Nephron (organoid): ENCODE results near the gene NCKAP1.
"Not testable (repeated sequence)": the region's sequence is repeated elsewhere in the genome, so short reads cannot be mapped to it uniquely, and the experiment has no call there.

ENCODE experiments used
- H3K27ac Mint-ChIP-seq, 3 experiments: 2 replicates each; pipeline ENCODE4 v1.8.0; 2020; ENCODE audit warnings: mixed read lengths in 3 of 3, mild to moderate bottlenecking in 2 of 3, moderate library complexity in 1 of 3
- H3K27me3 Mint-ChIP-seq: 2 replicates; pipeline ENCODE4 v1.8.0; 2021; ENCODE audit warnings: low read depth, mild to moderate bottlenecking, moderate library complexity, mixed read lengths
- H3K36me3 Mint-ChIP-seq: 2 replicates; pipeline ENCODE4 v1.8.0; 2020; ENCODE audit warnings: low read depth, mixed read lengths
- H3K4me1 Mint-ChIP-seq: 2 replicates; pipeline ENCODE4 v1.8.0; 2020; ENCODE audit warnings: mixed read lengths
- H3K4me3 Mint-ChIP-seq, 3 experiments: 2 replicates each; pipeline ENCODE4 v1.8.0; 2020; ENCODE audit warnings: mild to moderate bottlenecking in 3 of 3, mixed read lengths in 3 of 3, moderate library complexity in 2 of 3
- H3K9me3 Mint-ChIP-seq: 2 replicates; pipeline ENCODE4 v1.8.0; 2020; ENCODE audit warnings: mixed read lengths
- CTCF ChIP-seq, 3 experiments: fragments of 200-600 bp; sonication (generic); IDR thresholded peaks; one replicate each; pipeline ENCODE4 v1.5.0; 2021; ENCODE audit warnings: antibody characterized with exemption in 3 of 3; ENCODE audit not compliant: unreplicated experiment in 3 of 3

NCKAP1 gene

GRCh38 chr2:182968493-182968892 is 69.8 kb downstream of the NCKAP1 start:
- peaks cover 27% of the 10 kb centered on the region for H3K9me3 Mint-ChIP-seq
- peaks cover 84% of the 10 kb centered on the region for H3K36me3 Mint-ChIP-seq
- H3K27ac Mint-ChIP-seq = peak overlapping the region in 1 of 3 experiments; percentile 37
- H3K4me1 Mint-ChIP-seq = no peaks in the 10 kb centered on the region
- TF ChIP-seq CTCF (IDR thresholded peaks at IDR 0.05; ENCODE audit: unreplicated experiment in 3 of 3) = no peak
- no peaks in the 10 kb centered on the region for H3K27me3 Mint-ChIP-seq
- H3K4me3 Mint-ChIP-seq = no peak overlapping the region

GRCh38 chr2:182966356-182966755 is 71.9 kb downstream of the NCKAP1 start:
- Mint-ChIP-seq H3K9me3 (peaks cover 13% of the 10 kb centered on the region), H3K36me3 (peaks cover 82% of the 10 kb centered on the region)
- not testable (repeated sequence) for H3K27me3 Mint-ChIP-seq, H3K27ac Mint-ChIP-seq, H3K4me3 Mint-ChIP-seq, H3K4me1 Mint-ChIP-seq

- Mint-ChIP-seq H3K4me3 (no peak overlapping the region), H3K4me1 (no peaks in the 10 kb centered on the region), H3K27ac (no peak overlapping the region), H3K36me3 (peaks cover 78% of the 10 kb centered on the region), H3K9me3 (peaks cover 8% of the 10 kb centered on the region), H3K27me3 (no peaks in the 10 kb centered on the region)
- TF ChIP-seq CTCF (IDR thresholded peaks at IDR 0.05; ENCODE audit: unreplicated experiment in 3 of 3) = no peak
Measured at GRCh38 chr2:182962641-182963040, 75.6 kb downstream of the NCKAP1 start.

- H3K27ac Mint-ChIP-seq, H3K9me3 Mint-ChIP-seq, H3K27me3 Mint-ChIP-seq, H3K4me1 Mint-ChIP-seq, H3K4me3 Mint-ChIP-seq: not testable (repeated sequence)
- H3K36me3 Mint-ChIP-seq = peaks cover 69% of the 10 kb centered on the region
Measured at GRCh38 chr2:182960869-182961268, 77.4 kb downstream of the NCKAP1 start.

- Mint-ChIP-seq H3K27ac (no peak overlapping the region), H3K4me3 (no peak overlapping the region), H3K9me3 (peaks cover 4% of the 10 kb centered on the region), H3K36me3 (peaks cover 73% of the 10 kb centered on the region), H3K4me1 (no peaks in the 10 kb centered on the region), H3K27me3 (no peaks in the 10 kb centered on the region)
- TF ChIP-seq CTCF (IDR thresholded peaks at IDR 0.05; ENCODE audit: unreplicated experiment in 3 of 3) = no peak
Measured at GRCh38 chr2:182954789-182955188, 83.5 kb downstream of the NCKAP1 start.

- H3K27ac Mint-ChIP-seq = no peak overlapping the region
- H3K4me1 Mint-ChIP-seq = no peaks in the 10 kb centered on the region
- H3K27me3 Mint-ChIP-seq = no peaks in the 10 kb centered on the region
- no peak overlapping the region for H3K4me3 Mint-ChIP-seq
- H3K9me3 Mint-ChIP-seq = no peaks in the 10 kb centered on the region
- H3K36me3 Mint-ChIP-seq = peaks cover 61% of the 10 kb centered on the region
- TF ChIP-seq CTCF (IDR thresholded peaks at IDR 0.05; ENCODE audit: unreplicated experiment in 3 of 3) = no peak
Measured at GRCh38 chr2:182952741-182953450, 85.4 kb downstream of the NCKAP1 start.

- Mint-ChIP-seq H3K27ac (no peak overlapping the region), H3K4me3 (no peak overlapping the region), H3K36me3 (peaks cover 55% of the 10 kb centered on the region), H3K27me3 (no peaks in the 10 kb centered on the region), H3K9me3 (no peaks in the 10 kb centered on the region), H3K4me1 (peaks cover under 1% of the 10 kb centered on the region)
- TF ChIP-seq CTCF (IDR thresholded peaks at IDR 0.05; ENCODE audit: unreplicated experiment in 3 of 3) = no peak
Measured at GRCh38 chr2:182951948-182952663, 86.2 kb downstream of the NCKAP1 start.
